ENCODE measurements around the gene INPP5F. TPM values are rescaled to one million over a fixed set of nuclear protein-coding genes. Genes with fewer than 3 reads are reported as not detected.

Gene INPP5F
- total RNA-seq, 1 donor from 2014 or later = 47.4 TPM

DNA sequence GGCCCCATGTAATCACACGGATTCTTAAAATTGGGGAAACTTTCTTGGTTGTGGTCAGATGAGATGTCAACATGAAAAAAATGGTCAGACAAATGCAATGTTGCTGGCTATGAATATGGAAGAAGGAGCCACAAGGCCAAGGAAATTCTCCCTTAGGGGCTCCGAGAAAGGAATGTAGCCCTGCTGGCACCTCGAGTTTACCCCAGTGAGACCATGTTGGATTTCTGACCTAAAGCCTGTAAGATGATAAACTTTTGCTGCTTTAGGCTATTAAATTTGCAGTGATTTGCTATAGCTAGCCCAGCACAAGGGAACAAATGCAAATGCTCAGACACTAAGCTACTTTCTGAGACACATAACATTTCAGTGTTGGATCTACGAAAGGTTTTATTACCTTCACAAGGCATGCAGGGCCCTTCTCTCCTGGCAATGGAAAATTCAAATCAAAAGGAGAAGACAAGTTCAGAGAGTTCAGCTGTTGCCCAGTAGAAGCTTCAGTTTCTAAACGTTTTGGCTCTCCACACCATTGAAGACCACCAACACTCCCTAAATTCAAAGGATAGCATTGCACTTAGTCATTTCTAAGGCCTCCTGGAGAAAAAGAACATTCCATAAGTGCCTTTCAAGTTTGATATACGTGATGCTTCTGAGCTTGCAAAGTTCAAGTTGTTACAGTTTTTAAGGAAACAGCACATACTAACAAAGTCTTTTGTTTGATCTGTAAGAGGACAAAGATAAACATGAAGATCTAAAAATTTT, 123.4 kb downstream of the INPP5F start:
- H3K4me3 Mint-ChIP-seq = no peak overlapping the region
- H3K4me1 Mint-ChIP-seq (ENCODE audit: unreplicated experiment) = no peaks in the 10 kb centered on the region
- TF ChIP-seq, protein P1, sequence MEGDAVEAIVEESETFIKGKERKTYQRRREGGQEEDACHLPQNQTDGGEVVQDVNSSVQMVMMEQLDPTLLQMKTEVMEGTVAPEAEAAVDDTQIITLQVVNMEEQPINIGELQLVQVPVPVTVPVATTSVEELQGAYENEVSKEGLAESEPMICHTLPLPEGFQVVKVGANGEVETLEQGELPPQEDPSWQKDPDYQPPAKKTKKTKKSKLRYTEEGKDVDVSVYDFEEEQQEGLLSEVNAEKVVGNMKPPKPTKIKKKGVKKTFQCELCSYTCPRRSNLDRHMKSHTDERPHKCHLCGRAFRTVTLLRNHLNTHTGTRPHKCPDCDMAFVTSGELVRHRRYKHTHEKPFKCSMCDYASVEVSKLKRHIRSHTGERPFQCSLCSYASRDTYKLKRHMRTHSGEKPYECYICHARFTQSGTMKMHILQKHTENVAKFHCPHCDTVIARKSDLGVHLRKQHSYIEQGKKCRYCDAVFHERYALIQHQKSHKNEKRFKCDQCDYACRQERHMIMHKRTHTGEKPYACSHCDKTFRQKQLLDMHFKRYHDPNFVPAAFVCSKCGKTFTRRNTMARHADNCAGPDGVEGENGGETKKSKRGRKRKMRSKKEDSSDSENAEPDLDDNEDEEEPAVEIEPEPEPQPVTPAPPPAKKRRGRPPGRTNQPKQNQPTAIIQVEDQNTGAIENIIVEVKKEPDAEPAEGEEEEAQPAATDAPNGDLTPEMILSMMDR (conservative IDR thresholded peaks at IDR 0.05) = no peak
- no peak for DNase-seq (ENCODE audit: extremely low spot score, unreplicated experiment)
- no peaks in the 10 kb centered on the region for H3K27me3 Mint-ChIP-seq
- no peaks in the 10 kb centered on the region for H3K9me3 Mint-ChIP-seq
- peaks cover 41% of the 10 kb centered on the region for H3K36me3 Mint-ChIP-seq
- peak overlapping the region; percentile 85 for H3K27ac Mint-ChIP-seq

DNA sequence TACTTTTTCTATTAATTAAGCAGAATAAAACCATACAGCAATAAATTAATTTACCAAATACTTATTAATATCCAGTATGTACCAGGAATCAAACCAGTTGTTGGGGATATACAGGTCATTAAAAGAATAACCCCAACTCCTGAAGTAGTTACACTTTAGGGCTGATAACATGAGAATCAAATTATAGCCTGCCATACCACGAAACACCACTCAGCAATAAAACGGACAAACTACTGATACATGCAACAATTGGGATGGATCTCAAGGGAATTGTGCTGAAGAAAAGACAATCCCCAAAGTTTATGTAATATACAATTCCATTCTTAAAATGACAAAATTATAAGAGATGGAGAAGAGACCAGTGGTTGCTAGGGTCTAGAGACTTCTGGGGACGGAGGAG, 124.1 kb downstream of the INPP5F start:
- Mint-ChIP-seq H3K36me3 (peaks cover 37% of the 10 kb centered on the region), H3K27ac (peak overlapping the region; percentile 85), H3K9me3 (no peaks in the 10 kb centered on the region), H3K4me3 (no peak overlapping the region), H3K27me3 (no peaks in the 10 kb centered on the region), H3K4me1 (ENCODE audit: unreplicated experiment) (no peaks in the 10 kb centered on the region)
- TF ChIP-seq, protein P1 (conservative IDR thresholded peaks at IDR 0.05) = no peak
- no peak for DNase-seq (ENCODE audit: extremely low spot score, unreplicated experiment)

DNA sequence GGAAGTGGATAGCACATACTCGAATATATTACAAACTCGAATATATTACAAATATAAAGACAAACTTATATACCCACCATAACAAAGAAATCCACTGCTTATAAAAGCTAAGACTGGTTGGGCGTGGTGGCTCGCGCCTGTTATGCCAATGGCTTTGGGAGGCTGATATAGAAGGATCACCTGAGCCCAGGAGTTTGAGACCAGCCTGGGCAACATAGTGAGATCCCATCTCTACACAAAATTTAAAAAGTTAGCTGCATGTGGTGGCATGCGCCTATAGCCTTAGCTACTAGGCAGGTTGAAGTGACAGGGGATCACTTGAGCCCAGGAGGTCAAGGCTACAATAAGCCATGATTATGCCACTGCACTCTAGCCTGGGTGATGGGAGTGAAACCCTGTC, 126.4 kb downstream of the INPP5F start:
- TF ChIP-seq, protein P1 (conservative IDR thresholded peaks at IDR 0.05) = no peak
- no peak for DNase-seq (ENCODE audit: extremely low spot score, unreplicated experiment)
- H3K36me3 Mint-ChIP-seq = peaks cover 33% of the 10 kb centered on the region
- H3K27me3 Mint-ChIP-seq = no peaks in the 10 kb centered on the region
- H3K4me3 Mint-ChIP-seq = no peak overlapping the region
- H3K9me3 Mint-ChIP-seq = no peaks in the 10 kb centered on the region
- H3K27ac Mint-ChIP-seq = no peak overlapping the region
- no peaks in the 10 kb centered on the region for H3K4me1 Mint-ChIP-seq (ENCODE audit: unreplicated experiment)

DNA sequence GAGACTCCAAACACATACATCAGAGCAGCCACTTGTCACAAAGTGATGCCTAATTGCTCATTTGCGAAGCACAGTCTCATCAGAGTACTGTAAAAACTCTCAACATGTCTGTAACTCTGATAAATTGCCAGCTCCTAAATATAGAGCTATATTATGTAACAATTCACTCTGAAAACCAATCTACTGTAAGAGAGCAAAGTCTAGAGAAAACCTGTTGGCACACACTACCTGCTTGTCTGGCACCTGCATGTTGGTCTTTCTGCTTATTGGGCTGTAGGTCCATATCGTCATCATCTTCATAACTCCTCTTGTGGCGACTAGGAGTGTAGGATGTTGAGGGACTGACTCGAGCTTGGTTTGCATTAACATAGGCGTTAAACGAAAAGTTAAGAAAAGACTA, 127.0 kb downstream of the INPP5F start:
- Mint-ChIP-seq H3K4me3 (no peak overlapping the region), H3K4me1 (ENCODE audit: unreplicated experiment) (no peaks in the 10 kb centered on the region), H3K36me3 (peaks cover 36% of the 10 kb centered on the region), H3K9me3 (no peaks in the 10 kb centered on the region), H3K27me3 (no peaks in the 10 kb centered on the region), H3K27ac (no peak overlapping the region)
- TF ChIP-seq, protein P1 (conservative IDR thresholded peaks at IDR 0.05) = no peak
- DNase-seq (ENCODE audit: extremely low spot score, unreplicated experiment) = no peak

DNA sequence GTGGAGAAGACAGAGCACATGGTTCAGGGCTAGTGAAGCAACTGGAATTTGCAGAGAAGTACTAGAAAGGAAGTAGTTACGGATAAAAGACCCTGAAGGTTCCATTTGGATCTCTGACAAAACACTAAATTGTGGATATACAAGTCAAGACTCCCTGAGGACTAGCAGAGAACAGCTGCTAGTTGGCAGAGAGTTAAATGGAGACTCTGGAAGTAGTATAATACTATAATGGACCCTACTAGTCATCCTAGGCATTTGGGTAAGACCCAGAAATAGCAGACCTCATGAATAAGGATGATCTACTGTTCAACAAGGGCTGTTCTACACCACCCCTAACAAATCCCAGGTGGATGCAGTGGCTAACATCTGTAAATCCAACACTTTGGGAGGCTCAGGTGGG, 127.7 kb downstream of the INPP5F start:
- Mint-ChIP-seq H3K36me3 (peaks cover 34% of the 10 kb centered on the region), H3K4me1 (ENCODE audit: unreplicated experiment) (no peaks in the 10 kb centered on the region), H3K4me3 (no peak overlapping the region), H3K27ac (peak overlapping the region; percentile 55), H3K27me3 (no peaks in the 10 kb centered on the region), H3K9me3 (no peaks in the 10 kb centered on the region)
- TF ChIP-seq, protein P1 (conservative IDR thresholded peaks at IDR 0.05) = no peak
- no peak for DNase-seq (ENCODE audit: extremely low spot score, unreplicated experiment)

All from type B pancreatic cell (in vitro differentiated cells).